ENCODE data around the gene MARK2. TPM values are rescaled to one million over a fixed set of nuclear protein-coding genes. Genes with fewer than 3 reads are reported as not detected.

MARK2 gene
- total and polyA plus RNA-seq, 11 donors = 17.0 to 53.5 (median 37.5) TPM

DNA sequence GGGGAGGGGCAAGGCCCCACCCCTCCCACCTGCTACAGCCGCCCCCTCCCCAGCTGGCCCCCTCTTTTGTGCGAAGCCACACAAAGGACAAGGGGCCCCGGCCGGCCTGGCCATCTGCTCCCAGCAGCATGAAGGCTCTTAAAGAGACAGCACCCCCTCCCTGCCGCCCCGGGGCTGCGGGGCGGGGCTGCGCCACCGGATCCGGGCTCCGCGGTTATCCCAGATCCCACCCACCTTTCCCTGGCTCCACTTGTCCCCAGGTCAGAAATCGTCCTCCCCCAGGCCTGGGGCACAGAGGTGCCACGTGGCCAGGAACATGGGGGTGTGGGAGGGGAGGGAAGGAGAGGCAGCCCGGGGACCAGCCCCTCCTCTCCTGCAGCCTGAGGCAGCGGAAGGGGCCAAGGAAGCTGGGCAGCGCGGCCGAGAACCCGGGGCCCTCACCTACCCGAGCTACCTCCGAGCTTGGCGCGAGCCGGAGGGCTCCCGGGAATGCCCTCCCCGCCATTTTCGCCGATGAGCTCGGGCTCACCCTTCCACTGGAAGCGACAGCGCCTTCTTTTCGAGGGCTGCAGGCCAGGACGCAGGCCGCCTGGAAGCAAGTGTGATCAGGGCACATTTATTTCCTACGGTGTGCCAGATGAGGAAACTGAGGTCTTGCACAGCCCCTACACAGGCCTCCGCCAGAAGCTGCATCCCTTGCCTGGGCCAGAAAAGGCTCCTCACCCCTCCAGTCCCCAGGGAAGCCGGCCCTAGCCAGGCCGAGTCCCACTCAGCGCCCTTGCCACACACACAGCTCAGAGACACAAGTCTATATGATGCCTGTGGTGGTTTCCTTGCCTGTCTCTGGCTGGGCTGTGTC is 80.6 kb downstream of the MARK2 start:
- intact Hi-C loops (cut with DNase I) = loop anchor here in 4 of 10 donors (1.0 to 5.0 kb wide), 3 partner anchors 19 to 47 kb away; partner anchors contain the start of gene NAA40 (in 2 of the 4)
- H3K27ac ChIP-seq = peak overlapping the region; percentile 84 to 99 (median 92)
- peaks cover 7 to 62% (median 53%) of the 10 kb centered on the region in 12 donors for H3K4me1 ChIP-seq
- DNase-seq = peak; percentile 68 to 87 (median 76)
- peaks cover 0 to 21% (median 0%) of the 10 kb centered on the region in 9 donors for H3K27me3 ChIP-seq
- H3K9me3 ChIP-seq = no peaks in the 10 kb centered on the region
- TF ChIP-seq, protein P1, sequence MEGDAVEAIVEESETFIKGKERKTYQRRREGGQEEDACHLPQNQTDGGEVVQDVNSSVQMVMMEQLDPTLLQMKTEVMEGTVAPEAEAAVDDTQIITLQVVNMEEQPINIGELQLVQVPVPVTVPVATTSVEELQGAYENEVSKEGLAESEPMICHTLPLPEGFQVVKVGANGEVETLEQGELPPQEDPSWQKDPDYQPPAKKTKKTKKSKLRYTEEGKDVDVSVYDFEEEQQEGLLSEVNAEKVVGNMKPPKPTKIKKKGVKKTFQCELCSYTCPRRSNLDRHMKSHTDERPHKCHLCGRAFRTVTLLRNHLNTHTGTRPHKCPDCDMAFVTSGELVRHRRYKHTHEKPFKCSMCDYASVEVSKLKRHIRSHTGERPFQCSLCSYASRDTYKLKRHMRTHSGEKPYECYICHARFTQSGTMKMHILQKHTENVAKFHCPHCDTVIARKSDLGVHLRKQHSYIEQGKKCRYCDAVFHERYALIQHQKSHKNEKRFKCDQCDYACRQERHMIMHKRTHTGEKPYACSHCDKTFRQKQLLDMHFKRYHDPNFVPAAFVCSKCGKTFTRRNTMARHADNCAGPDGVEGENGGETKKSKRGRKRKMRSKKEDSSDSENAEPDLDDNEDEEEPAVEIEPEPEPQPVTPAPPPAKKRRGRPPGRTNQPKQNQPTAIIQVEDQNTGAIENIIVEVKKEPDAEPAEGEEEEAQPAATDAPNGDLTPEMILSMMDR (IDR thresholded peaks at IDR 0.05) = no peak
- no peak for TF ChIP-seq POLR2A (IDR thresholded peaks at IDR 0.05)
- H3K36me3 ChIP-seq = no peaks in the 10 kb centered on the region
- H3K4me3 ChIP-seq = peak overlapping the region in 11 of 12 donors; percentile 17 to 69 (median 46)
- WGBS, 4 donors = 9 to 32% (median 12%) methylated on average over 3 to 41 of the region's 41 CpGs
- ATAC-seq = peak; percentile 26 to 48 (median 31)

DNA sequence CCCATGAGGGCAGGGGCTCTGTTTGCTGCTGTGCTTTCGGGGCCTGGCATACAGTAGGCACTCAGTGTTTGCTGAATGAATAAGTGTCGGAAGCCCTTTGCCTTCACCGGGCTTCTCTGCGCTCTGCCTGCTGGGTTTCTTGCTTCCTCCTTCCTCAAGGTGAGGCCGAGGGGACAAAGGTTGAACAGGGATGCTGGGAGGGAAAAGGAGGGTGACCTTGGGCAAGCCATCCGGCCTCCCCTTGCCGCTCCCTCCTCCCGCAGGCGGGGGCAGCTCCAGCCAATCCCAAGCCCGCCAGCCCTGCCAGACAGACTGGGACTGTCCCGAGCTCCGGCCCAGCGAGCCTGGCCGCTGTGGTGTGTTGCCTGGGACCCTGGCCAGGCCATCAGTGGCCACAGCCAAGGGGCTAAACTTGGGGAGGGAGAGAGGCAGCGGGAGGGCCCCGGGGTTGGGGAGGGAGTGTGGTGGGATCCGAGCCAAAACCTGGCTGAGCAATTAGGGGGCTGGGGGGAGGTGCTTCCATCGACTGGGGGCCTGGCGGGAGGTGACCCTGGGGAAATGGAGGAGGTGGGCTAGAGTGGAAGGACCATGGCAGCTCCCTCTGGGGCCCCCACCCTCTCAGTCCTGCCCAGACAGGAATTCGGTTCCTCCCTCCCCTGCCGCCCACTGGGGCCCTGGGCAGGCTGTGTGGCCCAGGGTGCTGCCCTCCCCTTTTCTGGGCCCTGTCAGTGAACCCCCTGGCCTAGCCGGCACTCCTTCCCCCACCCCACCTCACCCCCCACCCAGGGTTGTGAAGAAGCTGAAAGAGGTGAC is 81.4 kb downstream of the MARK2 start:
- no peaks in the 10 kb centered on the region for H3K36me3 ChIP-seq
- peaks cover 7 to 57% (median 52%) of the 10 kb centered on the region in 12 donors for H3K4me1 ChIP-seq
- DNase-seq (peak; percentile 89 to 95 (median 92)), ATAC-seq (peak; percentile 75 to 88 (median 80))
- H3K9me3 ChIP-seq = no peaks in the 10 kb centered on the region
- H3K27me3 ChIP-seq = peaks cover 0 to 21% (median 0%) of the 10 kb centered on the region in 9 donors
- TF ChIP-seq POLR2A (IDR thresholded peaks at IDR 0.05) = peak in 1 of 2 donors; percentile 24
- TF ChIP-seq, protein P1 (IDR thresholded peaks at IDR 0.05) = no peak
- intact Hi-C loops (cut with DNase I) = no loop called here
- 17 to 24% (median 20%) methylated on average over 21 to 22 of the region's 22 CpGs for WGBS, 4 donors
- peak overlapping the region in 9 of 12 donors; percentile 35 to 69 (median 47) for H3K4me3 ChIP-seq
- H3K27ac ChIP-seq = peak overlapping the region; percentile 84 to 99 (median 92)

DNA sequence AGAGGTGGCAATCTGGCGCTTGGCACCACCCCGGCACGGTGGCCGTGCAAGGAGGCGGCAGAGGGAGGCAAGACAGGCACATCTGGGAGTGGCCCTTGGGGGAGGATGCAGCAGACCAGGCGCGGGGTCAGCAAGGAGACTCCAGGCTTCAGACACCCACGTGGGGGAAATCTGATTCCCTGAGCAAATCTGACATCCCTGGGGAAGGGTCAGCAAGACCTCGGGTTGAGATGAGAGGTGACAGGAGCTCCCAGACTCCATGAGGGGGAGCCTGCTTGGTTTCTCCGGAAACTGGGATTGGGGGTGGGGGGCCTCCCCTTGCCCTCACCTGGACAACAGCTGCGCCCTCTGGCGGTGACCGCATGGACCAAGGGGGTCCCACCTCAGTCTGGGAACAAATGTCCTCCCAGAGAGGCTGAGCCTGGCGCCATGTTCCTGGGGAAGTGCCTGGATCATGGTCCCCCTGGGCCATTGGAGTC is 82.1 kb downstream of the MARK2 start:
- TF ChIP-seq POLR2A (IDR thresholded peaks at IDR 0.05) = no peak
- TF ChIP-seq, protein P1 (IDR thresholded peaks at IDR 0.05) = peak; percentile 33 to 64 (median 50)
- ATAC-seq (no peak), DNase-seq (peak in 1 of 5 donors; percentile 54)
- Histone ChIP-seq H3K9me3 (no peaks in the 10 kb centered on the region), H3K36me3 (no peaks in the 10 kb centered on the region), H3K27me3 (peaks cover 0 to 16% (median 0%) of the 10 kb centered on the region in 9 donors), H3K4me1 (peaks cover 6 to 50% (median 46%) of the 10 kb centered on the region in 12 donors), H3K4me3 (peak overlapping the region in 2 of 12 donors; percentile 12 to 20), H3K27ac (peak overlapping the region in 11 of 12 donors; percentile 47 to 99 (median 93))
- 29 to 42% (median 35%) methylated on average over 9 to 14 of the region's 14 CpGs for WGBS, 4 donors
- intact Hi-C loops (cut with DNase I) = no loop called here

All from heart left ventricle (tissue), 16 donors.